ENCODE data around the gene PARM1.

DNA sequence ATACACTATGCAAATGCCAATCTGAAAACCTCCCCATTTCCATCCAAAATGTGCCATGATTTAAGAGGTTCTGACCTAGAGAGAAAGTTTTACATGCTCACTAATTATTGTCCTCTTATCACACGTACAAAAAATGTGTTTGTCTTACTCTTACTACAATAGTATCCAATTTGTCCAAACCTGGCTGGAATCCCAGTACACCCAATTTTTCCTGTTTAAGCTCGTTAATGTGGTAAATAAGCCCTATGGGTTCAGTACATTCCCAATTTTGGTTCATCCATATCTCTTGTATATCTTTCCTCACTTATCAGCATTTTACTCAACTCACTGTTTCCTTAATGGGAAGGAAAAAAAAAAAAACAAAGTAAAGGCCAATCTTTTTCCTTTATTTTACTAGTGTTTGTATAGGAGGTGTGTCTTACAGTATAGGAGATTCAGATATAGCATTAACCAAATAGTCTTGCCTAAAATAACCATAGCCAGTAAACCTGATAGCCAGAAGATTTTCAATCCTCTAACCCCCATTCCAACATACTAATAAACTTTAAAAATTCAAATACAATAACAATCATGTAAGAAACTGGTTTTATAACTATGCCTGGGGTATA is 109.8 kb downstream of the PARM1 start:
- TF ChIP-seq, protein P1, sequence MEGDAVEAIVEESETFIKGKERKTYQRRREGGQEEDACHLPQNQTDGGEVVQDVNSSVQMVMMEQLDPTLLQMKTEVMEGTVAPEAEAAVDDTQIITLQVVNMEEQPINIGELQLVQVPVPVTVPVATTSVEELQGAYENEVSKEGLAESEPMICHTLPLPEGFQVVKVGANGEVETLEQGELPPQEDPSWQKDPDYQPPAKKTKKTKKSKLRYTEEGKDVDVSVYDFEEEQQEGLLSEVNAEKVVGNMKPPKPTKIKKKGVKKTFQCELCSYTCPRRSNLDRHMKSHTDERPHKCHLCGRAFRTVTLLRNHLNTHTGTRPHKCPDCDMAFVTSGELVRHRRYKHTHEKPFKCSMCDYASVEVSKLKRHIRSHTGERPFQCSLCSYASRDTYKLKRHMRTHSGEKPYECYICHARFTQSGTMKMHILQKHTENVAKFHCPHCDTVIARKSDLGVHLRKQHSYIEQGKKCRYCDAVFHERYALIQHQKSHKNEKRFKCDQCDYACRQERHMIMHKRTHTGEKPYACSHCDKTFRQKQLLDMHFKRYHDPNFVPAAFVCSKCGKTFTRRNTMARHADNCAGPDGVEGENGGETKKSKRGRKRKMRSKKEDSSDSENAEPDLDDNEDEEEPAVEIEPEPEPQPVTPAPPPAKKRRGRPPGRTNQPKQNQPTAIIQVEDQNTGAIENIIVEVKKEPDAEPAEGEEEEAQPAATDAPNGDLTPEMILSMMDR (IDR thresholded peaks at IDR 0.05): no peak
- no peak for TF ChIP-seq POLR2A (IDR thresholded peaks at IDR 0.05)
